BE2C (cell line): ENCODE measurements around the gene TAF1.
"Not testable (repeated sequence)": the region's sequence is repeated elsewhere in the genome, so short reads cannot be mapped to it uniquely, and the experiment has no call there.

Experiments used
- DNase-seq: peaks from one replicate; pipeline ENCODE4 v3.0.0-alpha.2; 2020
- H3K27me3 ChIP-seq: fragments of 250-450 bp; sonication (Bioruptor Pico); 2 replicates; pipeline ENCODE4 v1.5.1; 2020; ENCODE audit warnings: mild to moderate bottlenecking
- H3K36me3 ChIP-seq: fragments of 250-450 bp; sonication (Bioruptor Pico); 2 replicates; pipeline ENCODE4 v1.5.1; 2020; ENCODE audit warnings: mild to moderate bottlenecking
- H3K4me1 ChIP-seq: fragments of 250-450 bp; sonication (Bioruptor Pico); 2 replicates; pipeline ENCODE4 v1.5.1; 2020
- H3K4me3 ChIP-seq: 2 replicates; pipeline ENCODE4 v1.5.1; 2011; ENCODE audit warnings: low read depth, low read length
- H3K9me3 ChIP-seq: fragments of 250-450 bp; sonication (Bioruptor Pico); 2 replicates; pipeline ENCODE4 v1.5.1; 2020
- TF ChIP-seq, protein P1 (sequence below): IDR thresholded peaks from 2 replicates; pipeline ENCODE4 v1.5.1; 2012; ENCODE audit warnings: mild to moderate bottlenecking, low read depth, low read length

TAF1 gene

DNA sequence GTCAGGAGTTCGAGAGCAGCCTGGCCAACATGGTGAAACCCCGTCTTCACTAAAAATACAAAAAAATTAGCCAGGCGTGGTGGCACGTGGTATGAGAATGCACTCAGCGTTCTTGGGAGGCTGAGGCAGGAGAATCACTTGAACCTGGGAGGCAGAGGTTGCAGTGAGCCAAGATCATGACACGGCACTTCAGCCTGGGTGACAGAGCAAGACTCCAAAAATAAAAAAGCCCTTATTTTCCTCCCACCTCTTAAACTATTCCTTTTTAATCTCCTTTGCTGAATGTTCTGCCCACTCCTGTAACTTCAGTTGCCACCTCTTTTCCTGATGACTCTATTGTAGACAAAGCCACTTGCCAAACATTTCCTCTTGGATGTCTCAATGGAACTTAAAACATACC lies 72.6 kb downstream of the TAF1 start:
- Histone ChIP-seq H3K4me1 (no peaks in the 10 kb centered on the region), H3K4me3 (no peak overlapping the region), H3K27me3 (no peaks in the 10 kb centered on the region), H3K36me3 (no peaks in the 10 kb centered on the region), H3K9me3 (no peaks in the 10 kb centered on the region)
- TF ChIP-seq, protein P1, sequence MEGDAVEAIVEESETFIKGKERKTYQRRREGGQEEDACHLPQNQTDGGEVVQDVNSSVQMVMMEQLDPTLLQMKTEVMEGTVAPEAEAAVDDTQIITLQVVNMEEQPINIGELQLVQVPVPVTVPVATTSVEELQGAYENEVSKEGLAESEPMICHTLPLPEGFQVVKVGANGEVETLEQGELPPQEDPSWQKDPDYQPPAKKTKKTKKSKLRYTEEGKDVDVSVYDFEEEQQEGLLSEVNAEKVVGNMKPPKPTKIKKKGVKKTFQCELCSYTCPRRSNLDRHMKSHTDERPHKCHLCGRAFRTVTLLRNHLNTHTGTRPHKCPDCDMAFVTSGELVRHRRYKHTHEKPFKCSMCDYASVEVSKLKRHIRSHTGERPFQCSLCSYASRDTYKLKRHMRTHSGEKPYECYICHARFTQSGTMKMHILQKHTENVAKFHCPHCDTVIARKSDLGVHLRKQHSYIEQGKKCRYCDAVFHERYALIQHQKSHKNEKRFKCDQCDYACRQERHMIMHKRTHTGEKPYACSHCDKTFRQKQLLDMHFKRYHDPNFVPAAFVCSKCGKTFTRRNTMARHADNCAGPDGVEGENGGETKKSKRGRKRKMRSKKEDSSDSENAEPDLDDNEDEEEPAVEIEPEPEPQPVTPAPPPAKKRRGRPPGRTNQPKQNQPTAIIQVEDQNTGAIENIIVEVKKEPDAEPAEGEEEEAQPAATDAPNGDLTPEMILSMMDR = no peak
- no peak for DNase-seq

DNA sequence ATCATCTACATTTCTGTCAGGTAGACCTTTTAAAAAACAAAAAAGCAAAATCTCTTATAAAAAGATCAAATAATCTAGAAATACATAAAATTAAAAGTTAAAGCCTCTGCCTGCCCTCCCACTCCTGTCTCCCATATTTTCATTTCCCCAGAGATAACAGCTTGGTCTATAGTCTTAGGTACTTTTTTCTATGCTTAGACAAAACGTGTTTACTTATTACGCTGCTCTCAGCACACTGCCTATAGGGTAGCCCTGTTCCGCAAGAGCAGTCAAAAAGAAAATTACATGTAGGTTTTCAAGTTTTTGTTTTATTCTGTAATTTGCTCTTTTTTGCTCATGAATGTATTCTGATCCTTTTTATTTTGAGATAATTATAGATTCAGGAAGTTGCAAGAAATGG lies 73.3 kb downstream of the TAF1 start:
- no peak overlapping the region for H3K4me3 ChIP-seq
- DNase-seq = no peak
- H3K27me3 ChIP-seq = no peaks in the 10 kb centered on the region
- no peaks in the 10 kb centered on the region for H3K36me3 ChIP-seq
- TF ChIP-seq, protein P1 = no peak
- no peaks in the 10 kb centered on the region for H3K4me1 ChIP-seq
- H3K9me3 ChIP-seq = no peaks in the 10 kb centered on the region

DNA sequence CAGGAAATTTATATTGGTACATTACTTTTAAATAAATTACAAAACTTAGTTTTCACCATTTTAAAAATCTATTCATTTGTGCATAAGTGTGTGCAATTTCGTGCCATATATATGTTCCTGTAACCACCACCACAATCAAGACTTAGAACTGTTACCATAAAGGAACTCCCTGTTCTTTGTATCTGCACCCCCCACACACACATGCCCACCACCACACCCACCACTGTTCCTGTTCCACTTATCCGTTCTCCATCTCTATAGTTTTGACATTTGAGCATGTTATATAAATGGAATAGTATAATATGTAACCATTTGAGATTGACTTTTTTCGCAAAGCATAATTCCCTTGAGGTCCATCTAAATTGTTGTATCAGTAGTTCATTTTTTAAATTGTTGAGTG lies 73.7 kb downstream of the TAF1 start:
- no peaks in the 10 kb centered on the region for H3K27me3 ChIP-seq
- TF ChIP-seq, protein P1 = no peak
- no peaks in the 10 kb centered on the region for H3K9me3 ChIP-seq
- no peaks in the 10 kb centered on the region for H3K36me3 ChIP-seq
- H3K4me3 ChIP-seq = no peak overlapping the region
- no peak for DNase-seq
- no peaks in the 10 kb centered on the region for H3K4me1 ChIP-seq

DNA sequence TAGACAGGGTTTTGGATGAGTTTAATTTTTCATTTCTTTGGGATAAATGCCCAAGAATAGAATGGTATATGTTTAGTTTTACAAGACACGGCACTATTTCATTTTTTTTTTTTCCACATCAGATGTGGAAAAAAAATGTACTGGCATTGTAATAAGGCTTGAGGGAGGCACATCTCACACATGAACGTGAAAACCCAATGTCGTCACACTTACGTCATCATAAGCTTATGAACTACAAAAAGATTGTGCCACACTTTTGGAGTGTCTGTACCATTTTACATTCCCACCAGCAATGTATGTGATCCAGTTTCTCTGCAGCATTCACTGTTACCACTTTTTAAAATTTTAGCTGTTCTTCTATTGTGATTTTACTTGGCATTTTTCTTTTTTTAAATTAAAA lies 74.2 kb downstream of the TAF1 start:
- Histone ChIP-seq H3K4me3 (no peak overlapping the region), H3K9me3 (no peaks in the 10 kb centered on the region), H3K27me3 (no peaks in the 10 kb centered on the region), H3K4me1 (no peaks in the 10 kb centered on the region), H3K36me3 (no peaks in the 10 kb centered on the region)
- TF ChIP-seq, protein P1 = no peak
- DNase-seq = no peak

GRCh38 chrX:71441809-71442208 lies 75.7 kb downstream of the TAF1 start:
- H3K9me3 ChIP-seq, H3K36me3 ChIP-seq, DNase-seq, H3K4me3 ChIP-seq, H3K27me3 ChIP-seq, H3K4me1 ChIP-seq: not testable (repeated sequence)

DNA sequence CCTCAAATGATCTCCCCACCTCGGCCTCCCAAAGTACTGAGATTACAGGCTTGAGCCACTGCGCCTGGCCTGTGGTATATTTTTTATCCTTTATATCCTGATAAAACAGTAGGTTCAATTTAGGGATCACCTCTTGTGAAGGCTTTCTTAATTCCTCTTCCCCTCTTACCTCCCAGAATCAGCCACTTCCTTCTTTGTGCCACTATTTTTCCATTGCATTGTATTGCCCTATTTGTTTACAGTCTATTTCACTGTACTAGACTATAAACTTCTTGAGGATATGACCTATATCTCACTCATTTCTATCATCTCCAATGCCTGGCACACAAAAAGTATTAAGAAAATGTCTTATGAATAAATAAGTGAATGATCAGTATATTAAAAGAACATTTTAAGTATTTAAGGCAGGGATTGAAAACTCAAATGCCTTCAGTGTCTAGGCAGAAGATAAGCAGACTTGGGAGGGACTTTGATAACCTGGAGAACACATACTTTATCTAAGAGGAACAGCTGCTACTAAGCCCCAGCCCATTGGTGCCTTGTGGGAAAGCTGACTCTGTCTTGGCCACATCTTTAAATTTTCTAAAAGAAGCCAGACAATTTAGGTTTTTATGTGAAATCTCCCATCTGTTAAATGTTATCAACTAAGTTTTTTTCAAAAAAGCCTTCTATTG lies 84.4 kb downstream of the TAF1 start:
- Histone ChIP-seq H3K9me3 (no peaks in the 10 kb centered on the region), H3K36me3 (peaks cover 7% of the 10 kb centered on the region; the same call in 1 of the 2 replicates), H3K27me3 (no peaks in the 10 kb centered on the region), H3K4me3 (no peak overlapping the region), H3K4me1 (no peaks in the 10 kb centered on the region)
- no peak for DNase-seq
- TF ChIP-seq, protein P1 = no peak

DNA sequence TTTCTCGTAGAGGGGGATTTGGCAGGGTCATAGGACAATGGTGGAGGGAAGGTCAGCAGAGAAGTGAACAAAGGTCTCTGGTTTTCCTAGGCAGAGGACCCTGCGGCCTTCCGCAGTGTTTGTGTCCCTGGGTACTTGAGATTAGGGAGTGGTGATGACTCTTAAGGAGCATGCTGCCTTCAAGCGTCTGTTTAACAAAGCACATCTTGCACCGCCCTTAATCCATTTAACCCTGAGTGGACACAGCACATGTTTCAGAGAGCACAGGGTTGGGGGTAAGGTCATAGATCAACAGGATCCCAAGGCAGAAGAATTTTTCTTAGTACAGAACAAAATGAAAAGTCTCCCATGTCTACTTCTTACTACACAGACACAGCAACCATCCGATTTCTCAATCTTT lies 85.4 kb downstream of the TAF1 start:
- H3K36me3 ChIP-seq = peaks cover 11% of the 10 kb centered on the region
- not testable (repeated sequence) for DNase-seq, H3K4me1 ChIP-seq, H3K4me3 ChIP-seq, H3K27me3 ChIP-seq, H3K9me3 ChIP-seq
